Activated effector memory CD4-positive, alpha-beta T cell treated with Interleukin-2 at 50 U/mL for 16 hours (primary cell): ENCODE measurements around the gene PTPRH.
"Not testable (repeated sequence)": the region's sequence is repeated elsewhere in the genome, so short reads cannot be mapped to it uniquely, and the experiment has no call there.

Source experiments
- DNase-seq: peaks from one replicate; pipeline ENCODE4 v3.0.0-alpha.2; 2020

Gene PTPRH

GRCh38 chr19:55158423-55158822 is 50.9 kb downstream of the PTPRH start:
- no peak for DNase-seq

- DNase-seq, result no peak
Observed at GRCh38 chr19:55157064-55157908, 52.0 kb downstream of the PTPRH start, which contains the start of gene TNNI3. TNNI3 (minus strand) TSS chr19:55157732; CDS start chr19:55157589, 143 bp downstream.

GRCh38 chr19:55156202-55157063 is 52.9 kb downstream of the PTPRH start:
- DNase-seq, result no peak

DNA sequence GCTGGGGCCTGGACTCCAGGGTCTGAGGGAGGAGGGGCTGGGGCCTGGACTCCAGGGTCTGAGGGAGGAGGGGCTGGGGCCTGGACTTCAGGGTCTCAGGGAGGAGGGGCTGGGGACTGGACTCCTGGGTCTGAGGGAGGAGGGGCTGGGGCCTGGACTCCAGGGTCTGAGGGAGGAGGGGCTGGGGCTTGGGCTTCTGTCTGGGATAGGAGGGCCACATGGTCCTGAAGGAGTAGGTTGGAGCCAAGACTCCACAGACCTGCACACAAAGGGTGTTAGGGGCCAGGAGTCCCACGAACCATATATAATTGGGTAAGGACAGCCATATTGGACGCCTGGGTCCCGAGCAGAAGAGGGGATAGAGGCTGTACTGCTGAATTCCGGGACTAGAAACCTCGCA is 53.5 kb downstream of the PTPRH start:
- not testable (repeated sequence) for DNase-seq

GRCh38 chr19:55153652-55154264 is 55.5 kb downstream of the PTPRH start:
- DNase-seq, result no peak

DNA sequence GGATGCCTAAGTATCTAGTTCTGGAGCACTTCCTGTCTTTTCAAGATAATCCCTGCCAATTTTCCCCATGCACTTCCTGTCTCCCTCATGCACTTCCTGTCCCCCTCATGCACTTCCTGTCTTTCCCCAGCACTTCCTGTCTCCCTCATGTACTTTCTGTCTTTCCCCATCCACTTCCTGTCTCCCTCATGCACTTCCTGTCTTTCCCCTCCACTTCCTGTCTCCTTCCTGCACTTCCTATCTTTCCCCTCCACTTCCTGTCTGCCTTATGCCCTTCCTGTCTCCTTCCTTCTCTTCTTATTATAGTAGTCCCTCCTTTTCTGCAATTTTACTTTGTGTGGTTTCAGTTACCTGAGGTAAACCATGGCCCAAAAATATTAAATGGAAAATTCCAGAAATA is 57.3 kb downstream of the PTPRH start:
- DNase-seq, result no peak

- no peak for DNase-seq
Observed at GRCh38 chr19:55149078-55150003, 60.0 kb downstream of the PTPRH start, which contains the start of gene TNNT1. TNNT1 (minus strand) TSS chr19:55149206; CDS start chr19:55147157, 2,049 bp downstream.

DNA sequence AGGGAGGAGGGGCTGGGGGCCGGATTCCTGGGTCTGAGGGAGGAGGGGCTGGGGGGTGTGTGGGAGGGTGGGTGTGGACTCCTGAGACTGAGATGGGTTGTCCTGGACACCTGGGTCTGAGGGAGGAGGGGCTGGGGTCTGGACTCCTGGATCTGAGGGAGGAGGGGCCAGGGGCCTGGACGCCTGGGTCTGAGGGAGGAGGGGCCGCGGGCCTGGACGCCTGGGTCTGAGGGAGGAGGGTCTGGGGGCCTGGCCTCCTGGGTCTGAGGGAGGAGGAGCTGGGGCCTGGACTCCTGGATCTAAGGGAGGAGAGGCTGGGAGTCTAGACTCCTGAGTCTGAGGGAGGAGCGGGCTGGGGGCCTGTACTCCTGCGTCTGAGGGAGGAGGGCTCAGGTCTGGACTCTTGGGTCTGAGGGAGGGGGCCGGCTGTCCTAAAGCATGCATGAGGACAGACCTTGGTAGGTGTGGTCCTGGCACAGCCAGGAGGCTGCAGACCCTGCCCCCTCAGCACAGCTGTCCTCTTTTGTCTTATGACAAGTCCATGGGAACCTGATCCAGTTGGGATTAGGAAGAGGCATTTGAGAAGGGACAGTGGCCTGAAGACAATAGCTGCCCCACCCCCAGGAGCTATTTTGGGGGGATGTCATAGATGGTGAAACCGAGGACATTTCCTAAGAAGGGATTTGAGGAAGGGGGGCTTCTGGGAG is 61.6 kb downstream of the PTPRH start:
- DNase-seq, result no peak

DNA sequence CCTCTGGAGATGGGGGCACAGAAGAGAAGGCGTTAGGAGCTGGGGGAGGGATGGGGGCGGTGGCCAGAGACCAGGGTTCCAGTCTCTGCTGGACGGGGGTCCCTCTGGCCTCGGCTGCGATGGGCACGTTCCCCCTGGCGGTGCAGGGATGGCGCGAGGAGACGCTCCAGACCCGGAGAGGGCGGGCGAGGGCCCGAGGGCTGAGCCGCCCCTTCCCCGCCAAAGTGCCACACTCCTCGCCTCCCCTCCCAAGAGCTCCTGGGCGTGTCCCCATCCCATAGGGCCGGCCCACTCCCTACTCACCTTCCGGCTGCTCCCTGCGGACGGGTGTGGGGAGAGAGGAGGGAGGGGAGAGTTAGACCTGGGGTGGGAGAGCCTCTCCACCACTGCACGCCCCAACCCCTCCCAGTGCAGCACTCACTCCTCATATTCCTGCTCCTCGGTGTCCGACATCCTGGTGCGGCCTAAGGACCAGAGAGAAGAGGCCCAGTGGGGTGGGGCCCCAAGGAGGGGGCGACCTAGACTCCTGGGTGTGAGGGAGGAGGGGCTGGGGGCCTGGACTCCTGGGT is 62.5 kb downstream of the PTPRH start:
- no peak for DNase-seq

- DNase-seq, result no peak
Observed at GRCh38 chr19:55146078-55146704, 63.1 kb downstream of the PTPRH start.

DNA sequence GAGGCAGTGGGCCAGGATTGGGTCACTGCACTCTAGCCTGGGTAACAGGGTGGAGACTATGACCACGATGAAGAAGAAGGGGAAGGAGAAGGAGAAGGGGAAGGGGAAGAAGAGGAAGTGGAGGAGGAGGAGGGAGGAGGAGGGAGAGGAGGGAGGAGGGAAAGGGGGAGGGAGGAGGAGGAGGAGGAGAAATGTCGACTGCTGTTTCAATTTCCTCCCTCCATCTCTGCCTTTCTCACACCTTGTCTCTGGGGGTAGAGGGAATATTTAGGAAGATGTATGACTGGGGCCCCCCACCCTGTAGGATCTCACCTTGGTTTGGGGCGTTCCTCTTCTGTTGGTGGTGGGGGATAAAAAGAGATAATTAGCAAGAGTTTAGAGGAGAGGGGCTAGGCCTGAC is 64.1 kb downstream of the PTPRH start:
- no peak for DNase-seq

DNA sequence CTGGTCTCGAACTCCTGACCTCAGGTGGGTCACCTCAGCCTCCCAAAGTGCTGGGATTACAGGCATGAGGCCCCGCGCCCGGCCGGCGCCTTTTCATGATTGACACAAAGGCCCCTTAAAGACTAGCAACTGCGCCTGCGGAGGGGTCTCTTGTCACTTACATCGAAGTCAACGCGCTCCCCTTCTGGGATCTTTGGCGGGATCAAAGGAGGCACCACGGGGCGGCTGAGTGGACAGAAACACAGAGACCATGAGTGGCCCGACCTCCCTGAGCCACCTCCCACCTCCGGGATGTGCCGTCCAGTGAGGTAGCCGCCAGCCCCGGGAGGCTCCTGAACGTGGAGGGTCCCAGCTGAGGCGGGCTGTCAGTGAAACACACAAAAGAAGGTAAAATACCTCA is 67.6 kb downstream of the PTPRH start:
- DNase-seq, result no peak

- no peak for DNase-seq
Observed at GRCh38 chr19:55137915-55138314, 71.4 kb downstream of the PTPRH start.

GRCh38 chr19:55136399-55137102 is 72.8 kb downstream of the PTPRH start:
- no peak for DNase-seq

GRCh38 chr19:55134736-55135135 is 74.6 kb downstream of the PTPRH start:
- no peak for DNase-seq

DNA sequence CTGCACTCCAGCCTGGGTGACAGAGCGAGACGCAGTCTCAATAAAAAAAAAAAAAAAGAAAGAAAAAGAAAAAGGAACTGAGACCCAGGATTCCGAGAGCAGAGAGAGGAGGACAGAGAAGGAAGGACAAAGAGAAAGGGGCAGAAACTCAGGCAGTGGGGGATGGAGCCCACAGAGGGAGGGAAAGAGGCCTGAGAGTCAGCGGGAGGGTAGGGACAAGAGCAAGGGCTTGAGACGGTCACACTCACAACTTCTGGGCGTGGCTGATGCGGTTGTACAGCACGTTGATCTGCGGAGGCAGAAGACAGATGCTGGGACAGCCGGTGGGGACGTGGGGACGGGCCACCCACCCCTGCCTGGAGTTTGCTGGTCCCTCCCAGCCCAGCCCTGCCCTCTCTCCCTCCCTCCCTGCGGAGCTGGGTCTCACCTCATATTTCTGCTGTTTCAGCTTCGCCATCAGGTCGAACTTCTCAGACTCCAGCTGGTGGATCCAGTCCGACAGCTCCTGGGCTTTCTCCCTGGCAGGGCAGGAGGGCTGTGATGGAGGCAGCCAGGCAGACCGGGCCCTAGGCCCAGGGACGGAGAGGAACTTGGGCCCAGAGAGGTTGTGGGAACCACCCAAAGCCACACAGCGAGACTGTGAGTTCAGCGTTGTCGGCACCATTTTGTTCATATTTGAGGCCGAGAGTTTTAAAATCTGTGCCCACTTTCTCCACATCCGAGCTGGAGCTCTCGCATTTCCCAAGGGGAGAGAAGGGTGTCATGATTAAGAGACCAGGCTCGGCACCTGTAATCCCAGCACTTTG is 75.5 kb downstream of the PTPRH start:
- no peak for DNase-seq

GRCh38 chr19:55132453-55133129 is 76.7 kb downstream of the PTPRH start:
- DNase-seq, result no peak

- DNase-seq, result no peak
Observed at GRCh38 chr19:55131421-55131820, 77.9 kb downstream of the PTPRH start.
